Neural cell (in vitro differentiated cells): ENCODE measurements around the gene ARHGAP24. TPM values are rescaled to one million over a fixed set of nuclear protein-coding genes. Genes with fewer than 3 reads are reported as not detected.

Experiments used
- H2AFZ ChIP-seq: fragments of 200-600, 300-800 bp; sonication (generic), shearing (Covaris generic); 2 replicates; pipeline ENCODE4 v1.6.0; 2014; ENCODE audit warnings: low read depth, mild to moderate bottlenecking, antibody characterized with exemption, low read length, moderate library complexity
- H3F3A ChIP-seq: fragments of 200-600 bp; shearing (Covaris generic); 2 replicates; pipeline ENCODE4 v1.6.1; 2016; ENCODE audit warnings: mild to moderate bottlenecking, moderate library complexity, mixed read lengths, antibody characterized with exemption, low read length; ENCODE audit not compliant: insufficient read depth, poor library complexity, severe bottlenecking
- H3K27ac ChIP-seq: fragments of 200-600, 300-800 bp; sonication (generic), shearing (Covaris generic); 2 replicates; pipeline ENCODE4 v1.5.1; 2014; ENCODE audit warnings: mild to moderate bottlenecking, low read length, moderate library complexity
- H3K27me3 ChIP-seq: fragments of 300-800, 200-600 bp; sonication (generic), shearing (Covaris generic); 2 replicates; pipeline ENCODE4 v1.6.0; 2014; ENCODE audit warnings: mild to moderate bottlenecking, low read depth, low read length, moderate library complexity; ENCODE audit not compliant: insufficient read depth
- H3K36me3 ChIP-seq: fragments of 300-800, 200-600 bp; sonication (generic), shearing (Covaris generic); 2 replicates; pipeline ENCODE4 v1.5.1; 2014; ENCODE audit warnings: mild to moderate bottlenecking, antibody characterized with exemption, low read length, moderate library complexity; ENCODE audit not compliant: insufficient read depth
- H3K4me2 ChIP-seq: fragments of 300-800, 200-600 bp; sonication (generic), shearing (Covaris generic); 2 replicates; pipeline ENCODE4 v1.6.0; 2014; ENCODE audit warnings: mild to moderate bottlenecking, low read length
- H3K4me3 ChIP-seq: fragments of 300-800, 200-600 bp; sonication (generic), shearing (Covaris generic); 2 replicates; pipeline ENCODE4 v1.5.1; 2014; ENCODE audit warnings: mild to moderate bottlenecking, low read length, moderate library complexity
- H3K79me2 ChIP-seq: fragments of 200-600 bp; shearing (Covaris generic); replicated peaks from 2 replicates; pipeline ENCODE4 v1.6.0; 2014; ENCODE audit warnings: mild to moderate bottlenecking, low read length, moderate library complexity; ENCODE audit not compliant: insufficient read depth
- H3K9ac ChIP-seq: fragments of 300-800, 200-600 bp; sonication (generic), shearing (Covaris generic); 2 replicates; pipeline ENCODE4 v1.6.1; 2016; ENCODE audit warnings: mild to moderate bottlenecking, low read length, mixed read lengths
- H3K9me2 ChIP-seq: fragments of 200-600 bp; shearing (Covaris generic); 2 replicates; pipeline ENCODE4 v1.6.1; 2016; ENCODE audit warnings: mild to moderate bottlenecking, low read length, mixed read lengths; ENCODE audit not compliant: insufficient read depth
- H3K9me3 ChIP-seq: fragments of 200-600, 300-800 bp; sonication (generic), shearing (Covaris generic); 2 replicates; pipeline ENCODE4 v1.6.1; 2016; ENCODE audit warnings: mild to moderate bottlenecking, mixed run types, low read length, moderate library complexity, mixed read lengths
- H4K20me1 ChIP-seq: fragments of 200-600 bp; shearing (Covaris generic); 2 replicates; pipeline ENCODE4 v1.6.1; 2016; ENCODE audit warnings: mild to moderate bottlenecking, mixed run types; ENCODE audit not compliant: insufficient read depth
- CTCF ChIP-seq: fragments of 450-650 bp; IDR thresholded peaks from 2 replicates; pipeline ENCODE4 v1.5.1; 2014; ENCODE audit warnings: antibody characterized with exemption, mild to moderate bottlenecking, moderate library complexity; ENCODE audit not compliant: poor library complexity, severe bottlenecking
- EP300 ChIP-seq: fragments of 450-650 bp; conservative IDR thresholded peaks from 2 replicates; pipeline ENCODE4 v1.6.1; 2014; ENCODE audit warnings: antibody characterized with exemption, mild to moderate bottlenecking, moderate library complexity; ENCODE audit not compliant: poor library complexity, severe bottlenecking
- EZH2 ChIP-seq: fragments of 200-600, 300-800 bp; shearing (Covaris generic), sonication (generic); IDR thresholded peaks from 2 replicates; pipeline ENCODE4 v1.6.1; 2014; ENCODE audit warnings: antibody characterized with exemption, low read length, borderline replicate concordance, mild to moderate bottlenecking; ENCODE audit not compliant: insufficient read depth, poor library complexity, severe bottlenecking
- MXI1 ChIP-seq: fragments of 450-650 bp; conservative IDR thresholded peaks from 2 replicates; pipeline ENCODE4 v1.6.1; 2014; ENCODE audit warnings: antibody characterized with exemption, mild to moderate bottlenecking; ENCODE audit not compliant: poor library complexity, severe bottlenecking
- POLR2AphosphoS5 ChIP-seq: IDR thresholded peaks from 2 replicates; pipeline ENCODE4 v1.6.1; 2012
- RAD21 ChIP-seq: fragments of 450-650 bp; conservative IDR thresholded peaks from 2 replicates; pipeline ENCODE4 v1.6.1; 2014; ENCODE audit warnings: antibody characterized with exemption, mild to moderate bottlenecking, moderate library complexity
- REST ChIP-seq: IDR thresholded peaks from 2 replicates; pipeline ENCODE4 v1.6.1; 2012; ENCODE audit warnings: borderline replicate concordance
- SMC3 ChIP-seq: fragments of 450-650 bp; conservative IDR thresholded peaks from 2 replicates; pipeline ENCODE4 v1.6.1; 2014; ENCODE audit warnings: antibody characterized with exemption, mild to moderate bottlenecking, moderate library complexity; ENCODE audit not compliant: poor library complexity
- TAF1 ChIP-seq: IDR thresholded peaks from 2 replicates; pipeline ENCODE4 v1.6.1; 2012; ENCODE audit warnings: low read depth
- polyA plus RNA-seq: library from polyadenylated mRNA; depleted of rRNA; stranded (reverse); fragments of >200 nt; gene quantifications from 2 replicates; pipeline ENCODE4 v1.2.3, GENCODE V29; 2014

Gene ARHGAP24
- polyA plus RNA-seq, 1 donor from 2014 or later = 2.9 TPM

- no peaks in the 10 kb centered on the region for H3K27me3 ChIP-seq
- H3K4me3 ChIP-seq = no peak overlapping the region
- no peak overlapping the region for H3K4me2 ChIP-seq
- no peak for TF ChIP-seq EZH2
- TF ChIP-seq CTCF = no peak
- no peak for TF ChIP-seq MXI1
- no peak for TF ChIP-seq REST
- no peak for TF ChIP-seq POLR2AphosphoS5
- no peak for TF ChIP-seq RAD21
- no peak for TF ChIP-seq TAF1
- TF ChIP-seq SMC3 = no peak
- TF ChIP-seq EP300 = no peak
- H3K9ac ChIP-seq = no peak overlapping the region
- no peaks in the 10 kb centered on the region for H3K79me2 ChIP-seq
- no peaks in the 10 kb centered on the region for H3K9me2 ChIP-seq
- no peaks in the 10 kb centered on the region for H3F3A ChIP-seq
- no peaks in the 10 kb centered on the region for H3K9me3 ChIP-seq
- H4K20me1 ChIP-seq = no peaks in the 10 kb centered on the region
- H2AFZ ChIP-seq = no peak overlapping the region
- H3K27ac ChIP-seq = no peak overlapping the region
- no peaks in the 10 kb centered on the region for H3K36me3 ChIP-seq
These were observed 136.7 kb downstream of the ARHGAP24 start for GRCh38 chr4:85611661-85612060.

GRCh38 chr4:85613901-85614300, 139.0 kb downstream of the ARHGAP24 start:
- Histone ChIP-seq H3K27ac (no peak overlapping the region), H3K79me2 (no peaks in the 10 kb centered on the region)

More at GRCh38 chr4:85613901-85614300, 139.0 kb downstream of the ARHGAP24 start:
- TF ChIP-seq TAF1 (no peak), REST (no peak)
- Histone ChIP-seq H3K4me3 (no peak overlapping the region), H3K9ac (no peak overlapping the region), H4K20me1 (no peaks in the 10 kb centered on the region), H3K9me3 (no peaks in the 10 kb centered on the region), H3K27me3 (no peaks in the 10 kb centered on the region), H3F3A (no peaks in the 10 kb centered on the region), H2AFZ (no peak overlapping the region), H3K9me2 (no peaks in the 10 kb centered on the region), H3K36me3 (no peaks in the 10 kb centered on the region), H3K4me2 (no peak overlapping the region)
